Mammary epithelial cell (primary cell): Measurements from ENCODE around the gene ZNF521.

Experiments used
- EZH2 ChIP-seq: IDR thresholded peaks from 2 replicates; pipeline ENCODE4 v1.6.1; 2012; ENCODE audit warnings: low read length, inconsistent platforms, borderline replicate concordance
- TF ChIP-seq, protein P1 (sequence below), 2 donors: IDR thresholded peaks in 1 of 2; conservative IDR thresholded peaks in 1 of 2; 2 replicates each; pipeline ENCODE4 v1.5.1; 2011 to 2012; ENCODE audit warnings: inconsistent platforms in 2 of 2, low read length in 2 of 2, mild to moderate bottlenecking in 2 of 2, control low read depth in 1 of 2, low read depth in 1 of 2; ENCODE audit not compliant: insufficient read depth in 1 of 2; ENCODE audit errors: extremely low read depth in 1 of 2

DNA sequence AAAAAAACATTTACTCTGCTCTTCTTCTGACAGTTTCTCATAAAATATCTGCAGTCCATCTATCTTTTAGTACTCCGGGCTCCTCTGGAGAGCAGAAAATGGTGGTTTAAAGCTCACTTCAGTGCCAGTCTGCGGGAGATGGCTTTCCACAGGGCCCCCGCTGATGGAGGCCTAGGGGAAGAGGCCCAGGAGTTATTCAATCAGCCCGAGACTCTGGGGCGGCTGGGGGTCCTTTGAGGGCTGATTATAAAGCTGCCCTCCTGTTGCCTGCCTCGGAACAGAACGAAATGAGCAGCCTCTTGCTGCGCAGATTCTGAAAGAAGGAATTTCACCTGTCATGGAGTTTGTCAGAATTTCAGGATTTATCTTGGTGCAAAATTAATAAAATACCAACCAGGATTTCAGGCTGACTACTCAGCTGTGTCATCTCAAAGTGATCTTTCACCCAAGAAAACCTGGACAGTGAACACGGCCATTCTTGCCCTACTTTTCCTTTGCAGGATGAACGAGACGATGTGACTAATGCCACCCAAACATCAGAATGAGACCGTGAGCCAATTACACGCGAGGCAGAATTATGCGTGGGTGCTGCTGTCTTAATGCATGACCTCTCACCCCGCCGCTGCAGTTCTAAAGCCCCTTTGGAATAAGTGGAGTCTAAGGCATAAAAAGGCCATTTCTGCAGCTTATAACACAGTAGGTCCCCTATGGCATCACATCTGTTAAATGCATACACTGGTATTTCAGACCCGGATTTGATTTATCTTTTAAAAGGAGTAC, 273.8 kb downstream of the ZNF521 start:
- TF ChIP-seq, protein P1, sequence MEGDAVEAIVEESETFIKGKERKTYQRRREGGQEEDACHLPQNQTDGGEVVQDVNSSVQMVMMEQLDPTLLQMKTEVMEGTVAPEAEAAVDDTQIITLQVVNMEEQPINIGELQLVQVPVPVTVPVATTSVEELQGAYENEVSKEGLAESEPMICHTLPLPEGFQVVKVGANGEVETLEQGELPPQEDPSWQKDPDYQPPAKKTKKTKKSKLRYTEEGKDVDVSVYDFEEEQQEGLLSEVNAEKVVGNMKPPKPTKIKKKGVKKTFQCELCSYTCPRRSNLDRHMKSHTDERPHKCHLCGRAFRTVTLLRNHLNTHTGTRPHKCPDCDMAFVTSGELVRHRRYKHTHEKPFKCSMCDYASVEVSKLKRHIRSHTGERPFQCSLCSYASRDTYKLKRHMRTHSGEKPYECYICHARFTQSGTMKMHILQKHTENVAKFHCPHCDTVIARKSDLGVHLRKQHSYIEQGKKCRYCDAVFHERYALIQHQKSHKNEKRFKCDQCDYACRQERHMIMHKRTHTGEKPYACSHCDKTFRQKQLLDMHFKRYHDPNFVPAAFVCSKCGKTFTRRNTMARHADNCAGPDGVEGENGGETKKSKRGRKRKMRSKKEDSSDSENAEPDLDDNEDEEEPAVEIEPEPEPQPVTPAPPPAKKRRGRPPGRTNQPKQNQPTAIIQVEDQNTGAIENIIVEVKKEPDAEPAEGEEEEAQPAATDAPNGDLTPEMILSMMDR (conservative IDR thresholded peaks at IDR 0.05 in 1 of 2, IDR thresholded peaks at IDR 0.05 in 1 of 2; ENCODE audit: extremely low read depth in 1 of 2, insufficient read depth in 1 of 2, low read depth in 1 of 2, low read length in 2 of 2), result no peak
- TF ChIP-seq EZH2, result no peak
